ES-I3 (cell line): ENCODE measurements around the gene HAUS8.
"Not testable (repeated sequence)": the region's sequence is repeated elsewhere in the genome, so short reads cannot be mapped to it uniquely, and the experiment has no call there.

Experiments
- H3K36me3 ChIP-seq: 2 replicates; pipeline ENCODE4 v1.6.1; 2013; ENCODE audit warnings: mild to moderate bottlenecking, low read length, control low read depth, moderate library complexity; ENCODE audit not compliant: insufficient read depth
- H3K4me1 ChIP-seq: 2 replicates; pipeline ENCODE4 v1.6.1; 2013; ENCODE audit warnings: mild to moderate bottlenecking, control low read depth, low read length; ENCODE audit not compliant: insufficient read depth
- H3K9ac ChIP-seq: 2 replicates; pipeline ENCODE4 v1.6.1; 2013; ENCODE audit warnings: low read depth, mild to moderate bottlenecking, low read length, moderate library complexity
- H3K9me3 ChIP-seq: 2 replicates; pipeline ENCODE4 v1.6.1; 2013; ENCODE audit warnings: mild to moderate bottlenecking, low read length, moderate library complexity; ENCODE audit not compliant: control insufficient read depth, insufficient read depth

HAUS8 gene

DNA sequence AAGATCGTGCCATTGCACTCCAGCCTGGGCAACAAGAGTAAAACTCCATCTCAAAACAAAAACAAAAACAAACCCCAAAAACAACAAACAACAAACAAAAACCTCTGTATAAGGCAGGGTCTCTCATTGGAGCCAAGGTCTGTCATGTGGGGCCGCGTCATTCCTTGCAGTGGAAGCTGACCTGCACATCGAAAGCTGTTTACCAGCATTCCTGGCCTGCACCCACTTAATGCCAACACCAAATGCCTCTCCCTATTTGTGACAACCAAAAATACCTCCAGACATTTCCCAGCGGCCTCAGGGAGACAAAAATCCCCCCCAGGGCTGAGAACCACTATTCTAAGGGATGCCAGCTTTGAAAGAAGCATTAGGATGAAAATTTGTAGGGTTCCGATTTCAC is 49.9 kb downstream of the HAUS8 start:
- H3K9me3 ChIP-seq, result no peaks in the 10 kb centered on the region
- H3K4me1 ChIP-seq, result peaks cover 3% of the 10 kb centered on the region; the same call in 1 of the 2 replicates
- peak overlapping the region; percentile 83; the same call in 1 of the 2 replicates for H3K9ac ChIP-seq
- no peaks in the 10 kb centered on the region for H3K36me3 ChIP-seq

DNA sequence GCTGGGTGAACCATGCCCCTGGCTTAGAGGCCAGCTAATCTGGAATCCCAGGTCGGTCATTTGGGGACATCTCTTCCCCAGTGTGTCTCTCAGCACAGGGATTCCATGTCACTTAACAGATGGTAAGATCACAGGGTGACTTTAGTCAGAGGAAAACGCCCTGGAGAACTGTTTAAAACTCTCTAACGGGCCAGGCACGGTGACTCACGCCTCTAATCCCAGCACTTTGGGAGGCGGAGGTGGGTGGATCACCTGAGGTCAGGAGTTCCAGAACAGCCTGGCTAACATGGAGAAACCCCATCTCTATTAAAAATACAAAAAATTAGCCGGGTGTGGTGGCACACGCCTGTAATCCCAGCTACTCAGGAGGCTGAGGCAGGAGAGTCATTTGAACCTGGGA is 50.3 kb downstream of the HAUS8 start:
- H3K9me3 ChIP-seq, H3K9ac ChIP-seq, H3K36me3 ChIP-seq, H3K4me1 ChIP-seq: not testable (repeated sequence)

DNA sequence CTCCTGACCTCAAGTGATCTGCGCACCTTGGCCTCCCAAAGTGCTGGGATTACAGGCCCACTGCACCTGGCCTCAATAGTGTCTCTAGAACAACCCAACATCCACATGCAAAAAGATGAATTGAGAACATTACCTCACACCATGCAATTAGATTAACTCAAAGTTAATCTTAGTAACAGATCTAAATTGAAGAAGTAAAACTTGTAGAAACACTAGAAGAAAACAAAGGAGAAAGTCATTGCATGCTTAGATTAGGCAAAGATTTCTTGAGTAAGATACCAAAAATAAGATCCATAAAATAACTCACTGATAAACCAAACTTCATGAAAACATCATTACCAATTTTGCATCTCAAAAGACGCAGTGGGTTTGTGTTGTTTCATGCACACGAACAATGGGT is 51.4 kb downstream of the HAUS8 start:
- Histone ChIP-seq H3K36me3 (no peaks in the 10 kb centered on the region), H3K9ac (no peak overlapping the region), H3K4me1 (peaks cover 3% of the 10 kb centered on the region; the same call in 1 of the 2 replicates), H3K9me3 (no peaks in the 10 kb centered on the region)

DNA sequence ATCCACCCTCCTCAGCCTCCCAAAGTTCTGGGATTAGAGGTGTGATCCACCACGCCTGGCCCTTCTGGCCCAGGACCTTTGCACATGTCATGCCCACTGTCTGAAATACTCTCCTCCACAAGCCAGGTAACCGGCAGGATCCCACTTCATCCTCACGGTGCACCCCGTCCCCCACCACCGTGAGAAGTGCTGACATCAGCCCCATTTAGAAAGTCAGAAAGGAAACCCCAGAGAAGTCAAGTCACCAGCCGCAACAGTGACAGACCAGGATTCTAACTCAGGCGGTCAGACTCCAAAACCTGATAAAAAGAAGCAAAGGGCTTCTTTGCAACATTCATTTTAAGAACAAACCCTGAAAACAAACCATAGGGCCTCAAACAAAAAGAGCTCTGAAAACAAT is 52.5 kb downstream of the HAUS8 start:
- H3K9me3 ChIP-seq, result no peaks in the 10 kb centered on the region
- H3K9ac ChIP-seq, result no peak overlapping the region
- peaks cover 3% of the 10 kb centered on the region; the same call in 1 of the 2 replicates for H3K4me1 ChIP-seq
- H3K36me3 ChIP-seq, result no peaks in the 10 kb centered on the region

DNA sequence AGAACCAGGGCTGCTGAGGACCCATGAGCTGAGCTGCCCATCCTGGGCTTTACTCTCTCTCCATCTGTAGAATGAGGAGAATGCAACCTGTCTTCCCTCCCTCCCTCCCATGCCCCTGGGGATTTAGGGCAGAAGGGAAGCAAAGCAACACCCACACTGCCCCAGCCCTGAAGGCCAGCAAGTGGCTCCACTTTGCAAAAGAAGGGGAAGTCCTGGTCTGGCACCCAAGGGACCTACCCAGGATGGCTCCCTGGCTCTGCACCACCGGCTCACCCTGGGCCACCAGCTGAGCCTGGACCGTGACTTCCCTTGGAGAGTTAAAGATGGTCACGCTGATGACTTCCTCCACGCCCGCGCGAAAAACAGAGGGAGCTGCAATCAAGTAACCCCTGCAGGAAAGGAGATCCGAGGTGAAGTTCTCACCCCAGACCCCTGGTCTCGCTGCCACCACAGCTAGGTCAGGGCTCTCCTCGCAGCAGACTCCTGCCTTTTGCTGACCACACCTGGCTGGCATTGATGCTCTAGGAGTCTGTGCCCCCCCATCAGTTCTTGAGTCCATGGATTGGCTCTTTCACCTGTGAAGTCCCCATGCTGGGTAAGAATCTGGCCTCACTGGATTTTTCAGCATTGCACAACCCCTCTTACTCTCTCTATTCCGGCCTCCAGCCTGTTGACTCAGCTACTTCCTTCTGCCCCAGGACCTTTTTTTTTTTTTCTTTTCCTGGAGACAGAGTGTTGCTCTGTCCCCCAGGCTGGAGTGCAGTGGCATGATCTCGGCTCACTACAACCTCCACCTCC is 53.3 kb downstream of the HAUS8 start:
- Histone ChIP-seq H3K9ac (no peak overlapping the region), H3K4me1 (peaks cover 3% of the 10 kb centered on the region; the same call in 1 of the 2 replicates), H3K36me3 (no peaks in the 10 kb centered on the region), H3K9me3 (no peaks in the 10 kb centered on the region)

DNA sequence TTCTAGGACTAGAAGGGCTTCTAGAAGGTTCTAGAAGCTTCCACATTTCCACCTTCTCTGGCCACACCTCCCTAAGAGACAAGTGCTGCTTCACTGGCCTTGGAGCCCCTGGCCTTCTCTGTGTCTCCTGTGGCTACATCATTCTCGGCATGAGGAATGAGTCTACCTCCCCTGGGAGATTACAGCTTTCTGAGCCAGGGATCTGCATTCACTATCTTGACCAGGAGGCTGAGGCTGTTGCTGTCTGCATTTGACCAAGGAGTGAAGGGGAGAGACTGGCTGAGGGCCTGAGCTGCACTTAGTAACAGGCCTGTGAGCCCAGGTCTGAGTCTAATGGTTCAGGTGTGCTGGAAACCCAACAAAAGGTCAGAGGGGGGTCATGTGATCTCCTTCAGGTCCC is 53.9 kb downstream of the HAUS8 start:
- Histone ChIP-seq H3K9me3 (no peaks in the 10 kb centered on the region), H3K36me3 (no peaks in the 10 kb centered on the region), H3K4me1 (peaks cover 3% of the 10 kb centered on the region; the same call in 1 of the 2 replicates), H3K9ac (no peak overlapping the region)

DNA sequence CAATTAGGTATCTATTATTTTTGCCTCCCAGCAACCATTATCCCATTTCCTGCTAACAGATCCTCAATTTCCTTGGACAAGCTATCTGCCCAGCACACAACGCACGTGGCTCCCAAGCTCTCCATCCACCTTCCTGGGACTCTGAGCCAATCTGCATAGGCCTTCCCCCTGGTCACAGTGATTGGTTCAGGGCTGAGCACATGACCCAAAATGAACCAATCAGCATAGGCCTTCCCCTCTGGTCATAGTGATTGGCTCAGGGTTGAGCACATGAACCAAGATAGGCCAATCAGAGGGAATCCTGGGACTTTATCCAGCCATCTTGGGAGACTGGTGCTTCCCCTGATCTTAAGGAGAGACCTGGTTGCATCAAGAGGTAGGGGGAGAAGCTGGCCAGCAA is 54.4 kb downstream of the HAUS8 start:
- Histone ChIP-seq H3K36me3 (no peaks in the 10 kb centered on the region), H3K9ac (no peak overlapping the region), H3K4me1 (peaks cover 3% of the 10 kb centered on the region; the same call in 1 of the 2 replicates), H3K9me3 (no peaks in the 10 kb centered on the region)

DNA sequence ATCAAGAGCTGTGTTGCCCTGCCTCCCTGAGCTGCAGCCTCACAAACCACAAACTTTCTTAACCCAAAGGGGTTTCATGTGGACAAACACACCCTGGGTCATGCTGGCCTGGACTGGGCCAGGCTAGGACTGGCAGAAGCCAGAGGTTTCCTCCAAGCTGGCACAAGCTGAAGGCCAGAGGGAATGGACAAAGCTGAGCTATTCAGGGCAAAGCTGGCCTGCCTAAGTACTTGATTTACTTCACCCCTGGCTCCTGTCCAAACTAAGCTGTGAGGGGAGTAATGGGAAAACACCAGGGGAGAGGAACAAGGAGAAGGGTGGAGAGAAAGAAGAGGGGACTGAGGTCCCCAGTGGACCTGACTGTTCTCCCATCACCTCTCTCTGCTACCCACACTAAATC is 54.9 kb downstream of the HAUS8 start:
- H3K9me3 ChIP-seq, result no peaks in the 10 kb centered on the region
- peaks cover 3% of the 10 kb centered on the region; the same call in 1 of the 2 replicates for H3K4me1 ChIP-seq
- no peak overlapping the region for H3K9ac ChIP-seq
- no peaks in the 10 kb centered on the region for H3K36me3 ChIP-seq

DNA sequence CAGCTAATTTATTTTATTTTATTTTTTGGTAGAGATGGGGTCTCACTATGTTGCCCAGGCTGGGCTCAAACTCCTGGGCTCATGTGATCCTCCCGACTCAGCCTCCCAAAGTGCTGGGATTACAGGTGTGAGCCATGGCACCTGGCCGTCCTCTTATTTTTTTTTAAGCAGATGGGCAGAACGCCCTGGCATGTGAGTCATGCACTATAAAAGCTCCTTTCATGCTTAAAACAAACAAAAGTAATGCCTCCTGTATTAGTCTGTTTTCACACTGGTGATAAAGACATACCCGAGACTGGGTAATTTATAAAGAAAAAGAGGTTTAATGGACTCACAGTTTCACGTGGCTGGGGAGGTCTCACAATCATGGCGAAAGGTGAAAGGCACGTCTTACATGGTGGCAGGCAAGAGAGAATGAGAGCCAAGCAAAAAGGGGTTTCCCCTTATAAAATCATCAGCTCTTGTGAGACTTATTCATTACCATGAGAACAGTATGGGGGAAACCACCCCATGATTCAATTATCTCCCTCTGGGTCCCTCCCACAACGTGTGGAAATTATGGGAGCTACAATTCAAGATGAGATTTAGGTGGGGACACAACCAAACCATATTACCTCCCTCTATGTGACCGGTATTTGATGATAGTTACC is 60.9 kb downstream of the HAUS8 start:
- not testable (repeated sequence) for H3K36me3 ChIP-seq, H3K9me3 ChIP-seq, H3K4me1 ChIP-seq, H3K9ac ChIP-seq

DNA sequence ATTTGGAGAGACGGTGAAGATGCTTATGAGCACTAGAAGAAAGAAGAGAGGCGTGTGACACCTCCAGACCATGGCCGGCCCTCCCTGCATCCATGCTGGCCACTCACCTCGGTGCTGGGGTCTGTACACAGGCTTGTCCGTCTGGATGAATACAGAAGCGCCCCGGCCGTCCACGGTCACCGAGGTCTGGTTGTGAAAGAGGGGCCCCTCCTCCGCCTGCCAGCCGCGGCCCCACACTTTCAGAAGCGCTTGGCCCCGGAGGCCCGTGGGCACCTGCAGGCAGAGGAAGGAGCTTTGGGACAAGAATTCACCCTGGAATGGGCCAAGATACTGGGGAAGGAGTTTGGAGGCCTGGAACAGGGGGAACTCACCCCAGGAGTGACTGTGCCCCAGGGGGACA is 63.8 kb downstream of the HAUS8 start:
- Histone ChIP-seq H3K9me3 (no peaks in the 10 kb centered on the region; the same call in none of the 2 replicates), H3K9ac (no peak overlapping the region), H3K4me1 (no peaks in the 10 kb centered on the region), H3K36me3 (no peaks in the 10 kb centered on the region)

DNA sequence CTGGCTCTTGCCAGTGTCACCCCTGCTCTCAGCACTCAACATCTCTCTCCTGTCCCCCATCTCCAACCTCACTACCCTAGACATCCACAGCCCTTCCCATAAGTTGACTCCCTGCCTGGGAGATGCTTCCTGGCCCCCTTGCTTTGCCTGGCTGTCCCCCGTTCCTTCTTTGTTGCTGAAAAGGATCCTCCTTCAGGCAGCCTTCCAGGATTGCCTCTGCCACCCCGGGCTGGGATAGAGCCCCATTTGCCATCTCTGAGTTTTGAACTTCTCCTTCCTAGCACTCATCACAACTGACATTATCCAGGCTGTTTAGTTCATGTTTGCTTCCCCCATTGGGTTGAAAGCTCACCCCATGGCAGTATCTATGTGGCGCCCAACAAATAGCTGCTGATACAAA is 68.7 kb downstream of the HAUS8 start:
- Histone ChIP-seq H3K36me3 (no peaks in the 10 kb centered on the region), H3K9me3 (no peaks in the 10 kb centered on the region; the same call in none of the 2 replicates), H3K4me1 (no peaks in the 10 kb centered on the region), H3K9ac (no peak overlapping the region)

DNA sequence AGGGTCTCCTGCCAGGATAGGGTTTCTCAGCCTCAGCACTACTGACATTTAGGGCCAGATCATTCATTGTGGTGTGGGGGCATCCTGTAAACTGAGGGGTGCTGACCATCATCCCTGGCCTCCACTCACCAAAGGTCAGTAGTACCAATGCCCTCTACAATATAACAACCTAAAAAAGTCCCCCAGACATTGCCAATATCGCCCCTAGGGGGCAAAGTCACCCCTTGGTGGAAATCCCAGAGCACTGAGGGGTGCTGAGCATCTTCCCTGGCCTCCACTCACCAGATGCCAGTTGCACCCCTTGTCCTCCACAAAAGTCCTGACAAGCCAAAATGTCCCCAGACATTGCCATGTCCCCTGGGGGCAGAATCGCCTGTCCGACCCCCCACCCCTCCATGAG is 70.3 kb downstream of the HAUS8 start:
- Histone ChIP-seq H3K9me3 (no peaks in the 10 kb centered on the region; the same call in 1 of the 2 replicates), H3K9ac (no peak overlapping the region), H3K4me1 (no peaks in the 10 kb centered on the region), H3K36me3 (no peaks in the 10 kb centered on the region)

DNA sequence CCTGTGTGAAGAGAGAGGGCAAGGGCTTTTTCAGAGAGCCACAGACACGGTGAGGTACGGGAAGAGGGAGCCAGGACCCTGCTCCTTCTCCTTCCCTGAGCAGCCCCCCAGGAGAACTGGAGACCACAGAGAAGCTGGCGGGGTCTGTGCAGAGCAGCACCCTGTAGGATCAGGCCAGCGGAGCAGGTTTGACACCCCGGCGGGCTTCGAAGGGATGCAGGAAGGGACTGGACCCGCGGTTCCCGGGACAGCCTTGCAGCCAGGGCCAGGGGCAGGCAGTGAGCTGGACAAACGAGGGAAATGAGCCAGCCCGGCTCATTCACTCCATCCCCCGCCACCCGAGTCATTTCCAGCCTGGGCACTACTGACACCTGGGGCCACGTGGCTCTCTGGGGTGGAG is 70.9 kb downstream of the HAUS8 start:
- no peaks in the 10 kb centered on the region for H3K4me1 ChIP-seq
- H3K36me3 ChIP-seq, result no peaks in the 10 kb centered on the region
- no peak overlapping the region for H3K9ac ChIP-seq
- no peaks in the 10 kb centered on the region; the same call in 1 of the 2 replicates for H3K9me3 ChIP-seq

DNA sequence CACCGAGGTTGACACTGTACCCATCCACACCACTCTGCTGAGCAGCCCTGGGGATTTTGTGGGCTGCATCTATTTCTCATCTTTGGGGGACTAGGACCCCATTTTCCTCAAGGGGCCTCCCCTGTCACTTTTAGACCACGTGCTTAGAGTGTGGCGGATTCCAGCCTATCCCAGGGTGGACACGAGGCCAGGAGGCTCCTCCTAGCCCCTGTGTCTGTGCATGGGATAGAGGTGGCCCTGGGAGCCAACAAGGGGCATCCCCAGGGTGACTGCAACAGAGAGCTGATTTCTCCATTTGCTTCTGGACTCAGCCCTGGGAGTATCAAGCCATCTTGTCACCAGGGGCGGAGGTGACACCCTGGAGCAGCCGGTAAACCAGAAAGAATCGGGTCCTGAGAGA is 72.8 kb downstream of the HAUS8 start:
- H3K4me1 ChIP-seq, result no peaks in the 10 kb centered on the region
- H3K36me3 ChIP-seq, result no peaks in the 10 kb centered on the region; the same call in 1 of the 2 replicates
- H3K9me3 ChIP-seq, result peaks cover 6% of the 10 kb centered on the region; the same call in 1 of the 2 replicates
- H3K9ac ChIP-seq, result peak overlapping the region; percentile 51; the same call in 1 of the 2 replicates
